Measurements from ENCODE around the gene ATAD3C. TPM values are rescaled to one million over a fixed set of nuclear protein-coding genes. Genes with fewer than 3 reads are reported as not detected.
"Not testable (repeated sequence)": the region's sequence is repeated elsewhere in the genome, so short reads cannot be mapped to it uniquely, and the experiment has no call there.

The ATAD3C gene
- total RNA-seq, 1 donor from 2014 or later: 0.23 TPM

DNA sequence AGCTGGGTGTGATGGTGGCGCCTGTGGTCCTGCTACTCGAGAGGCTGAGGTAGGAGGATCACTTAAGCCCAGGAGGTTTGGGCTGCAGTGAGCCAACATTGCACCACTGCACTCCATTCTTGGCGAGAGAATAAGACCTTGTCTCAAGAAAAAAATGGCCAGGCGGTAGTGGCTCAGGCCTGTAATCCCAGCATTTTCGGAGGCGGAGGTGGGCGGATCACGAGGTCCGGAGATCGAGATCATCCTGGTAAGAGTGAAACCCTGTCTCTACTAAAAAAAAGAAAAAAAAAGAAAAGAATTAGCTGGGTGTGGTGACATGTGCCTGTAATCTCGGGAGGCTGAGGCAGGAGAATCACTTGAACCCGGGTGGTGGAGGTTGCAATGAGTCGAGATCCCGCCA lies 33.4 kb downstream of the ATAD3C start:
- Mint-ChIP-seq H3K27me3 (ENCODE audit: low read depth) (no peaks in the 10 kb centered on the region), H3K9me3 (no peaks in the 10 kb centered on the region), H3K36me3 (ENCODE audit: low read depth) (peaks cover 9% of the 10 kb centered on the region), H3K4me3 (no peak overlapping the region), H3K4me1 (no peaks in the 10 kb centered on the region), H3K27ac (ENCODE audit: unreplicated experiment) (no peak overlapping the region)
- DNase-seq (ENCODE audit: low read depth, low spot score): no peak
- TF ChIP-seq, protein P1, sequence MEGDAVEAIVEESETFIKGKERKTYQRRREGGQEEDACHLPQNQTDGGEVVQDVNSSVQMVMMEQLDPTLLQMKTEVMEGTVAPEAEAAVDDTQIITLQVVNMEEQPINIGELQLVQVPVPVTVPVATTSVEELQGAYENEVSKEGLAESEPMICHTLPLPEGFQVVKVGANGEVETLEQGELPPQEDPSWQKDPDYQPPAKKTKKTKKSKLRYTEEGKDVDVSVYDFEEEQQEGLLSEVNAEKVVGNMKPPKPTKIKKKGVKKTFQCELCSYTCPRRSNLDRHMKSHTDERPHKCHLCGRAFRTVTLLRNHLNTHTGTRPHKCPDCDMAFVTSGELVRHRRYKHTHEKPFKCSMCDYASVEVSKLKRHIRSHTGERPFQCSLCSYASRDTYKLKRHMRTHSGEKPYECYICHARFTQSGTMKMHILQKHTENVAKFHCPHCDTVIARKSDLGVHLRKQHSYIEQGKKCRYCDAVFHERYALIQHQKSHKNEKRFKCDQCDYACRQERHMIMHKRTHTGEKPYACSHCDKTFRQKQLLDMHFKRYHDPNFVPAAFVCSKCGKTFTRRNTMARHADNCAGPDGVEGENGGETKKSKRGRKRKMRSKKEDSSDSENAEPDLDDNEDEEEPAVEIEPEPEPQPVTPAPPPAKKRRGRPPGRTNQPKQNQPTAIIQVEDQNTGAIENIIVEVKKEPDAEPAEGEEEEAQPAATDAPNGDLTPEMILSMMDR (conservative IDR thresholded peaks at IDR 0.05): no peak

DNA sequence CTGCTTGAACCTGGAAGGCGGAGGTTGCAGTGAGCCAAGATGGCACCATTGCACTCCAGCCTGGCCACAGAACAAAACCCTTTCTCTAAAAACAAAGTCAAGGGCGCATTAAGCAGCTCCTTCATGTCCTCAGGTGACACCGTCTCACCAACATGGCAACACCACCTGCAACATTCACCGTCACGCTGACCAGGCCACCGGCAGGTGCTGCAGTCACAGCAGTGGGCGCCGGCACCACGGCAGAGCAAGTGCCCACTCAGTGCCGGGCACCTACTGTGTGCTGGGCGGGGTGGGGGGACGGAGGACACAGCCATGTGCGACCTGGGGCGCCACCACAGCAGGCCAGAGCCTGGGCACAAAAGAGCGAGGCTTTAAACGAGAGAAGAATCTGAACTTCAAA lies 34.2 kb downstream of the ATAD3C start:
- H3K27me3 Mint-ChIP-seq (ENCODE audit: low read depth): no peaks in the 10 kb centered on the region
- H3K4me3 Mint-ChIP-seq: no peak overlapping the region
- peaks cover 9% of the 10 kb centered on the region for H3K36me3 Mint-ChIP-seq (ENCODE audit: low read depth)
- no peaks in the 10 kb centered on the region for H3K9me3 Mint-ChIP-seq
- DNase-seq (ENCODE audit: low read depth, low spot score): no peak
- no peaks in the 10 kb centered on the region for H3K4me1 Mint-ChIP-seq
- no peak overlapping the region for H3K27ac Mint-ChIP-seq (ENCODE audit: unreplicated experiment)
- TF ChIP-seq, protein P1 (conservative IDR thresholded peaks at IDR 0.05): no peak

GRCh38 chr1:1484976-1485750 lies 35.7 kb downstream of the ATAD3C start:
- not testable (repeated sequence) for H3K27ac Mint-ChIP-seq (ENCODE audit: unreplicated experiment); H3K9me3 Mint-ChIP-seq; H3K4me1 Mint-ChIP-seq; H3K36me3 Mint-ChIP-seq (ENCODE audit: low read depth); H3K27me3 Mint-ChIP-seq (ENCODE audit: low read depth); H3K4me3 Mint-ChIP-seq; DNase-seq (ENCODE audit: low read depth, low spot score)

- H3K4me1 Mint-ChIP-seq; H3K9me3 Mint-ChIP-seq; H3K36me3 Mint-ChIP-seq (ENCODE audit: low read depth); H3K27me3 Mint-ChIP-seq (ENCODE audit: low read depth); H3K4me3 Mint-ChIP-seq; H3K27ac Mint-ChIP-seq (ENCODE audit: unreplicated experiment); DNase-seq (ENCODE audit: low read depth, low spot score): not testable (repeated sequence)
Measured at GRCh38 chr1:1485755-1486317, 36.3 kb downstream of the ATAD3C start.

DNA sequence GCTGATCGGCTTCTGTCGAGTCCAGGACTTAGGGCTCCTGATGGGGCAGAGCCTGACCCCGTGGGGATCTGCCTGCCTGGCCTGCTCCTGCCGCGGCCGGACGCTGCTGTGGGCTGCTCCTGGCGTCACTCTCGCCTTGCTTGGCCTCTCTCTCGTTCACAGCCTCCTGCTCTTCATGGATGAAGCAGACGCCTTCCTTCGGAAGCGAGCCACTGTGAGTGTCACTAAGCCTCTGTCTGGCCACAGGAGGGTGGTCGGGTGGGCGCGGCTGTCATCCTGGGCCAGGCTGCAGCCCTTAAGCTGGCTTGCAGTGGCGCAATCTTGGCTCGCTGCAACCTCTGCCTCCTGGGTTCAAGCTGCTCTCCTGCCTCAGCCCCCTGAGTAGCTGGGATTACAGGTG lies 38.2 kb downstream of the ATAD3C start:
- TF ChIP-seq, protein P1 (conservative IDR thresholded peaks at IDR 0.05): no peak
- H3K36me3 Mint-ChIP-seq (ENCODE audit: low read depth): peaks cover 20% of the 10 kb centered on the region
- H3K27me3 Mint-ChIP-seq (ENCODE audit: low read depth): no peaks in the 10 kb centered on the region
- H3K4me1 Mint-ChIP-seq: no peaks in the 10 kb centered on the region
- no peak overlapping the region for H3K4me3 Mint-ChIP-seq
- DNase-seq (ENCODE audit: low read depth, low spot score): no peak
- H3K9me3 Mint-ChIP-seq: no peaks in the 10 kb centered on the region
- H3K27ac Mint-ChIP-seq (ENCODE audit: unreplicated experiment): no peak overlapping the region

- no peaks in the 10 kb centered on the region for H3K27me3 Mint-ChIP-seq (ENCODE audit: low read depth)
- H3K4me1 Mint-ChIP-seq: no peaks in the 10 kb centered on the region
- H3K36me3 Mint-ChIP-seq (ENCODE audit: low read depth): peaks cover 31% of the 10 kb centered on the region
- DNase-seq (ENCODE audit: low read depth, low spot score): no peak
- H3K4me3 Mint-ChIP-seq: no peak overlapping the region
- peaks cover 3% of the 10 kb centered on the region for H3K9me3 Mint-ChIP-seq
- TF ChIP-seq, protein P1 (conservative IDR thresholded peaks at IDR 0.05): no peak
- H3K27ac Mint-ChIP-seq (ENCODE audit: unreplicated experiment): no peak overlapping the region
Measured at GRCh38 chr1:1489231-1489630, 39.7 kb downstream of the ATAD3C start.

Data from neural crest cell (in vitro differentiated cells).